Mammary epithelial cell (primary cell): ENCODE data around the gene MYCN.

Experiments
- EZH2 ChIP-seq: IDR thresholded peaks from 2 replicates; pipeline ENCODE4 v1.6.1; 2012; ENCODE audit warnings: low read length, inconsistent platforms, borderline replicate concordance
- TF ChIP-seq, protein P1 (sequence below), 2 donors: IDR thresholded peaks in 1 of 2; conservative IDR thresholded peaks in 1 of 2; 2 replicates each; pipeline ENCODE4 v1.5.1; 2011 to 2012; ENCODE audit warnings: inconsistent platforms in 2 of 2, low read length in 2 of 2, mild to moderate bottlenecking in 2 of 2, control low read depth in 1 of 2, low read depth in 1 of 2; ENCODE audit not compliant: insufficient read depth in 1 of 2; ENCODE audit errors: extremely low read depth in 1 of 2

DNA sequence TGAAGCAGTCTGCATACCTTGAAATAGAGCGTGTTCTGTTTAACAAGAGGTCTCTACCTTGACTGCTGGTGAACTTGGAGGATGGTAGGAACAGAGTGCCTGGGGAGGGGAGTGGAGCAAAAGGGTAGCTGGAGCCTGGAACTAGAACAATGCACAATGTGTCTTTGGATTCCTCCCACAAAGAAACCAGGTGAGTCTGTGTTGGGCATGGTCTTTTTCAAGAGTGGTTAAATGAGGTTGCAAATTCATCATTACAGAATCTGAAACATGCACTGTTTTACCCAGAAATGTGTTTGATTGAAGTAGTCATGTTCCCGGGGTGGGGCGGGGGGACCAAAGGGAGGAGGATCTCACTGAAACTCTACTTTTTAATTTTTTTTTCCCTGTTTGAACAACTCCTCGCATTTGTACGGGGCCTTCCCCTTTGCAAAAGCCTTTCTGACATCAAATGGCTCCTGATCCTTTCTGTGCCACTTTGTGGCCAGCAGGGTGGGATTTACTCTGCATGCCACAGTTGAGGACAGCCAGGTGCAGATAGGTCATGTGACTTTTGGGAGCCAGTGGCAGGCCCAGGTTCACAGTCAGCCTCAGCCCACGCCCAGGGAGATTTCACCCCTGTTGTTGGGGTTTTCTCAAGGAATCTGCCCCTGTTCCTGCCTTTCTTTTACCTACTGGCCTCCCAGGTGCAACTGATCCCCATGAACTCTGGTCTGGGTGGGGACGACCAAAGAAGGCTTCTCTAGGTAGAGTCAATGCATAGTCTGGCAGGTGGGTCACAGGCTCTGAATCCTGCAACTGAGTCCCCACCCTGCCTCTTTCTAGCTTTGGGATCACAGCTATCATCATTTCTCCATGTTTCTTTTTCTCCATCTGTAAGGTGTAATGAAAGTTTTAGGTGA lies 28.2 kb downstream of the MYCN start:
- TF ChIP-seq, protein P1, sequence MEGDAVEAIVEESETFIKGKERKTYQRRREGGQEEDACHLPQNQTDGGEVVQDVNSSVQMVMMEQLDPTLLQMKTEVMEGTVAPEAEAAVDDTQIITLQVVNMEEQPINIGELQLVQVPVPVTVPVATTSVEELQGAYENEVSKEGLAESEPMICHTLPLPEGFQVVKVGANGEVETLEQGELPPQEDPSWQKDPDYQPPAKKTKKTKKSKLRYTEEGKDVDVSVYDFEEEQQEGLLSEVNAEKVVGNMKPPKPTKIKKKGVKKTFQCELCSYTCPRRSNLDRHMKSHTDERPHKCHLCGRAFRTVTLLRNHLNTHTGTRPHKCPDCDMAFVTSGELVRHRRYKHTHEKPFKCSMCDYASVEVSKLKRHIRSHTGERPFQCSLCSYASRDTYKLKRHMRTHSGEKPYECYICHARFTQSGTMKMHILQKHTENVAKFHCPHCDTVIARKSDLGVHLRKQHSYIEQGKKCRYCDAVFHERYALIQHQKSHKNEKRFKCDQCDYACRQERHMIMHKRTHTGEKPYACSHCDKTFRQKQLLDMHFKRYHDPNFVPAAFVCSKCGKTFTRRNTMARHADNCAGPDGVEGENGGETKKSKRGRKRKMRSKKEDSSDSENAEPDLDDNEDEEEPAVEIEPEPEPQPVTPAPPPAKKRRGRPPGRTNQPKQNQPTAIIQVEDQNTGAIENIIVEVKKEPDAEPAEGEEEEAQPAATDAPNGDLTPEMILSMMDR (conservative IDR thresholded peaks at IDR 0.05 in 1 of 2, IDR thresholded peaks at IDR 0.05 in 1 of 2; ENCODE audit: extremely low read depth in 1 of 2, insufficient read depth in 1 of 2, low read depth in 1 of 2, low read length in 2 of 2): no peak
- TF ChIP-seq EZH2: no peak
